LNCaP clone FGC (cell line): ENCODE results near the gene MXI1.

Experiments
- DNase-seq: peaks from one replicate; pipeline ENCODE4 v3.0.0-alpha.2; 2011; ENCODE audit warnings: low read depth
- H3K4me3 ChIP-seq: 2 replicates; pipeline ENCODE4 v1.5.1; 2011; ENCODE audit warnings: mild to moderate bottlenecking, low read depth, low read length, control low read depth
- TF ChIP-seq, protein P1 (sequence below): IDR thresholded peaks from 2 replicates; pipeline ENCODE4 v1.5.1; 2012; ENCODE audit warnings: mild to moderate bottlenecking; ENCODE audit not compliant: control insufficient read depth, insufficient read depth; ENCODE audit errors: extremely low read depth

MXI1 gene

DNA sequence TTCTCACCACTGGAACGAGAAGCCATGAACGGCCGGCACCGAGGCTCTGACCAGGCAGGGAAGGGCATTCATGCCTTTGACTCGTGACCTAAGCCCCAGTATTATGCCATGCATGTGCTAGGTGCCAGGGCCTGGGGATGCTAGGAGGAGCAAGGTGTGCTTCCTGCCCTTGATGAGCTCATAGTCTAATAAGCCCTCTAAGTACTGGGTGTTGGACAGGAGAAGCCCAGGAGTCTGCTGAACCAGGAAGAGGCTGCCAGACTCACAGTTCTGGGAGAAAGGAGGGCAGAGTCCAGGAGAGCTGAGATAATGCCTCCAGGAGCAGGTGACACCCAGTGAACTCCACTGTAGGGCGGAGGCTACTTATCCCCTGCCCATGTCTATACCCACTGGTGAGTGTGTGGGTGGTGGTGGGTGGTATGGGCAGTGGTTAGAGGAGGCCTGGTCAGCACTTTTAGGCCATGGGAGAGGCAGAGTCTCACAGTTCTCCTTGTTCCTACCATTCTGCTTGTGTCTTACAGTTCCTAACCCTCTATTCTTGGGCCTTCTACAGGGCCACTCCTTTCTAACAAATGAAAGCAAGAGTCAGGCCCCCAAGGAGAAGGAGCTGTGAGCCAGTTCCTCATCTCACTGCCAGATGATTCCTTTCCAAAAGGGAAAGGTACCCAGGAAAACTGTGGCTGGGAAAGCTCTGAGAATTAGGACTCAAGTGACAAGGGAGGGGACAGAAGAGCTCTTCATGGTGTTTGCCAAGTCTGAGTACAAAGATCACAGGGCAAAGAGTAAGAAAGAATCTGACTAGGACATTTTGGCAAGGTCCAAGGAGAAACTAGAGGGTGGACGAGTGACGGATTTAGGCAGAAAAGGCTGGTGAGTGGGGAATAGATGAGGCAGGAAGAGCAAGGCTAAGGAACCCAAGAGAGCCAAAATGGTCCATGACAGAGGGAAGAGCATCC, 3.6 kb upstream of the MXI1 start:
- no peak overlapping the region for H3K4me3 ChIP-seq
- DNase-seq: no peak
- TF ChIP-seq, protein P1, sequence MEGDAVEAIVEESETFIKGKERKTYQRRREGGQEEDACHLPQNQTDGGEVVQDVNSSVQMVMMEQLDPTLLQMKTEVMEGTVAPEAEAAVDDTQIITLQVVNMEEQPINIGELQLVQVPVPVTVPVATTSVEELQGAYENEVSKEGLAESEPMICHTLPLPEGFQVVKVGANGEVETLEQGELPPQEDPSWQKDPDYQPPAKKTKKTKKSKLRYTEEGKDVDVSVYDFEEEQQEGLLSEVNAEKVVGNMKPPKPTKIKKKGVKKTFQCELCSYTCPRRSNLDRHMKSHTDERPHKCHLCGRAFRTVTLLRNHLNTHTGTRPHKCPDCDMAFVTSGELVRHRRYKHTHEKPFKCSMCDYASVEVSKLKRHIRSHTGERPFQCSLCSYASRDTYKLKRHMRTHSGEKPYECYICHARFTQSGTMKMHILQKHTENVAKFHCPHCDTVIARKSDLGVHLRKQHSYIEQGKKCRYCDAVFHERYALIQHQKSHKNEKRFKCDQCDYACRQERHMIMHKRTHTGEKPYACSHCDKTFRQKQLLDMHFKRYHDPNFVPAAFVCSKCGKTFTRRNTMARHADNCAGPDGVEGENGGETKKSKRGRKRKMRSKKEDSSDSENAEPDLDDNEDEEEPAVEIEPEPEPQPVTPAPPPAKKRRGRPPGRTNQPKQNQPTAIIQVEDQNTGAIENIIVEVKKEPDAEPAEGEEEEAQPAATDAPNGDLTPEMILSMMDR: no peak

DNA sequence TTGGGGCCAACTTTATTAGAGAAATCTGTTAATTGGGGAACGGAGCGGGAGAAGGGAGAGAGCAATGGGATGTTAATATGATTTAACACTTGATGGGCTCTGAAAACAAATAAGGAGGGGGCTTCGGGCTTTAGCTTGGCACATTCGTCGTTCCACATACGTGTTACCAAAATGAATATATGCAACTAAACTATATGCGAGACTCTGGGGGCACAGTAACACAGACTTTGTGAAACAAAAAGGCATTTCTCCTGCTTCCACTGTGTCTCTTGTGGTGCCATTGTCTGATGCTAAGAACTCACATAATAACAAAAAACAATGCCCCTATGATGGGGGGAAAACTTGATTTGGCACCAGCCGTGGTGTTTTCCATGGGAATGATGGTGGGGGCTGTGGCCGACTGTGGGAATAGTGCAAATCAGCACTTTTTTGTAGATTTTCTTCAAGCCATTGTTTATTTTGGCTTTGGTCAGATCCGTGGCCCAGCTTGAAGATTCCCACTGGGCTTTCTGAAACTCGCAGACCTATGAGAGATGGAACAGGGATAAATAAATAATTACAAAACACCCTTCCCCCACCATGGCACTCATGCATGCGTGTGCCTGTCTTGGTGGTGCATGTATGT, 2.2 kb upstream of the MXI1 start:
- H3K4me3 ChIP-seq: no peak overlapping the region
- TF ChIP-seq, protein P1: no peak
- DNase-seq: no peak

DNA sequence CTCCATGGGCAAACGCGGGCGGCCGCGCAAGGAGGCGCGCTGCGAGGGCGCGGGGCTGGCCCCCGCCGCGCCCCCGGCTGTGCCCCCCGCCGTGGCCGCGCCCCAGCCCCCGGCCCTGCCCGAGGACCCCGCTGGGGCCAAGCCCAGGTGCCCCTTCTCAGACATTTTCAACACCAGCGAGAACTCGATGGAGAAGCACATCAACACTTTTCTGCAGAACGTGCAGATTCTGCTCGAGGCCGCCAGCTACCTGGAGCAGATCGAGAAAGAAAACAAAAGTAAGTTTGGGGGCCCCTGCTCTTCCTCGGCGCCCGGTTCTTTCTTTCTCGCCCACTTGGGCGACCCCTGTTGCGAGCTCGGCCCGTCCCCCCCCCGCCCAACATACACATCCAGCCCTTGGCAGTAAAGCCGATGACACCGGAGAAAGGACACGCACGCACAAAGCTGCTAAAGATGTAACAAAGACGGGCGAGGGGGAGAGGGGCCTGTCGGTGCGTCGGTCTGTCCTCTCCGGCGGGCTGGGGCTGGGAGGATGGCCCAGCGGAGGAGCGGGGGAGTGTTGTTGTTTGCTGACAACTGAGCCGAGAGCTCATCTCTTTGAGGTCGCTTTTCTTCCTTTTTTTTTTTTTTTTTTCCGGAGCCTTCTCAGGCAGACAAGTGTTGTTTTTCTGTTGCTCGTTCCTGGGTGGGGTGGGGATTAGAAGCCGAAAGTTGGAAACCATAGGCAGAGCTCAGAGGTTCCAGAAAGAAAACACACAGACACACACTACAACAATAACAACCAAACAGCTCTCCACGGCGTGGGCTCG, 604 bp downstream of the MXI1 start:
- no peak for DNase-seq
- TF ChIP-seq, protein P1: no peak
- peak overlapping the region; percentile 64 for H3K4me3 ChIP-seq

DNA sequence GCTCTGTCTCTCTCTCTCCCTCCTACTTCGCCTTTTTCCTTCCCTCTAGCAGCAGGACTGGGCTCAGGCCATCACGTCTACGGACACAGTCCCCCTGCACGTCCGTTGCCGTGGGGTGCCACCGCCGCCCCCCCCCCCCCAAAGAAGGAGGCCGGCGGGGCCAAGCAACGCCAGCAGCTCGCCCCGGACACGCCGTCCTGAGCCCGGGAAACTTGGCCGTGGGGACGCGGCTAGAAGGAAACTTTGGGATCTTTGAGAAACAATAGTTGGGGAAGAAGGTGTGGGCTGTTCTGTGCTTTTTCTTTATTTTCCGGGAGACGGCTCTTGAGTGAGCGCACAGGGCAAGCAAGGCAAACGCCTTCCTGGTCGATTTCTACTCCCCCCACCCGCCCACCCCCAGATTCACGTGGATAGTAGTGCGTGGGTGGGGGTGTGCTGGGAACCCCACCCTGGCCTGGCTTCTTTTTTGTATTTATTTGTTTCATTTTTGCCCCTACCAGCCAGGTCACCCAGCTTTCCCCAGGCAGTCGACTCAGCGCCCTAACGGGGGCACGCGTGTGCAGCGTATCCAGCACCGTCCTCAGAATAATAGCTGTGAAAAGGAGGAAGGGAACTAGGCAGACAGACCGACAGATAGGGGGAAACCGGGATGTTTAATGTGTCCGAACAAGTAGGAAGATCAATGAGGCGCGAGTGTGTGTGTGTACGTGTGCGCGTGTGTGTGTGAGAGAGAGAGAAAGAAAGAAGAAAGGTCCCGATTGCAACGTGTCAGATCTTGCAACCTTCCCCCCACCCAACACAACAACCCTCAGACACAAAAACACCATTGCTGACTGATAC, 1.4 kb downstream of the MXI1 start:
- TF ChIP-seq, protein P1: peak; percentile 34
- DNase-seq: no peak
- H3K4me3 ChIP-seq: peak overlapping the region; percentile 64

DNA sequence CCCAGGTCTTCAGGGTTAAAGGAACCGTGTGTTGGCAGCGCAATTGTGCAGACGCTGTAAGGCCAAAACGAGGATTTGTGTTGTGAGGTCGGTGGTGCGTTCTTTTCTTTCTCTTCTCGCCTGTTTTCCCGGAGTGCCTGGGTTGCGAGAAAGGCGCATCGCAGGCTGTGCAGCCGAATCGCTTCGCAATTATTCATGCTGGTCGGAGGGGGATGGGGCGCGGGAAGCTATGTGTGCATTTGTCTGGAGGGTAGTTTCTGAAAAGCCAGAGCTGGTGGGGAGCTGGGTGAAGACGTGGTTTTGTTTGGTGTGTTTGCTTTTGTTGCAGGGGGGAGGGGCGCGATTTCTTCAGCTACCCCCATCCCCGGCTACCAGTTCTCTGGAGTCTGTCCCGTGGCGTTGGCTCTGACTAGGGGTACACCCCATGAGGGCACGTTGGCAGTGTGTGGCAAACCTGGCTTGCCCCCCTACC, 2.1 kb downstream of the MXI1 start:
- DNase-seq: peak; percentile 34
- TF ChIP-seq, protein P1: no peak
- peak overlapping the region; percentile 64 for H3K4me3 ChIP-seq
